Endothelial cell of umbilical vein (primary cell): ENCODE measurements around the gene RAB3GAP2.

Experiments used
- CTCF ChIP-seq, 2 donors: IDR thresholded peaks; 1 replicate in 1 of 2; 2 replicates in 1 of 2; pipeline ENCODE4 v1.5.1; 2011; ENCODE audit warnings: low read length in 2 of 2, mild to moderate bottlenecking in 2 of 2, moderate library complexity in 2 of 2, control low read depth in 1 of 2, inconsistent platforms in 1 of 2, low read depth in 1 of 2; ENCODE audit not compliant: insufficient read depth in 1 of 2; ENCODE audit errors: extremely low read depth in 1 of 2
- EZH2 ChIP-seq: IDR thresholded peaks from 2 replicates; pipeline ENCODE4 v1.6.1; 2012; ENCODE audit warnings: borderline replicate concordance, low read depth, mild to moderate bottlenecking, moderate library complexity, low read length, inconsistent platforms; ENCODE audit not compliant: severe bottlenecking
- FOS ChIP-seq: IDR thresholded peaks from 2 replicates; pipeline ENCODE4 v1.6.1; 2011; ENCODE audit warnings: mild to moderate bottlenecking, low read length, moderate library complexity, borderline replicate concordance; ENCODE audit not compliant: insufficient read depth
- GATA2 ChIP-seq: IDR thresholded peaks from 2 replicates; pipeline ENCODE4 v1.7.0; 2011; ENCODE audit warnings: low read depth, mild to moderate bottlenecking, moderate library complexity, mixed read lengths, low read length; ENCODE audit not compliant: insufficient read length, insufficient read depth
- JUN ChIP-seq: IDR thresholded peaks from 2 replicates; pipeline ENCODE4 v1.6.1; 2011; ENCODE audit warnings: borderline replicate concordance, low read depth; ENCODE audit not compliant: insufficient read length, insufficient read depth
- MAX ChIP-seq: IDR thresholded peaks from 2 replicates; pipeline ENCODE4 v1.6.1; 2011; ENCODE audit not compliant: insufficient read depth, insufficient read length
- POLR2A ChIP-seq: IDR thresholded peaks from 2 replicates; pipeline ENCODE4 v1.6.1; 2012; ENCODE audit warnings: low read depth, mild to moderate bottlenecking, control low read depth, low read length
- POLR2AphosphoS5 ChIP-seq: IDR thresholded peaks from 2 replicates; pipeline ENCODE4 v1.6.1; 2012; ENCODE audit warnings: low read depth, mild to moderate bottlenecking, control low read depth, low read length, moderate library complexity; ENCODE audit not compliant: insufficient read depth

DNA sequence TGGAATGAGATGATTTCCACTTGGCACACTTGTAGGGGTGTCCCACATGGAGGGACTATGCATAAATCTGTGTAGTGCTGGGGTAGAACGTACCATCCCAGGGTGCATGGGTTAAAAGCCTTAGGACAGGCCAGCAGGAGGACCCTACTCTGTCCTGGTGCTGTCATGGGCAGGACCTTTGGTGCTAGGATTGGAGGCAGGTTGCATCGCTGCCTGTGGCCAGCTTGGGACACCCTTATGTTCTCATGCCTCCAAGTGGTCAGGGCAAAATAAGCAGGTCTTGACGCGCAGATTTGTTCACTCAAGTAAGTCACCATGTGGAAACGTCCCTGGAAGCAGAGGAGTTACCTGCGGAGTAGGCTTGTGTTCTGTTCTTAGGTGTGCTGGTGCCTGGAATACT is 49.5 kb upstream of the RAB3GAP2 start:
- TF ChIP-seq CTCF (IDR thresholded peaks at IDR 0.05; ENCODE audit: extremely low read depth in 1 of 2, insufficient read depth in 1 of 2, low read depth in 1 of 2, low read length in 2 of 2), result no peak
- no peak for TF ChIP-seq POLR2A
- TF ChIP-seq FOS, result no peak
- TF ChIP-seq GATA2, result no peak
- no peak for TF ChIP-seq EZH2
- TF ChIP-seq POLR2AphosphoS5, result no peak
- TF ChIP-seq MAX, result no peak
- TF ChIP-seq JUN, result no peak
